ENCODE results near the gene GSX2. TPM values are rescaled to one million over a fixed set of nuclear protein-coding genes. Genes with fewer than 3 reads are reported as not detected.
A peak's percentile ranks its signal among the peaks of the same experiment; 100 is the strongest.

GSX2 gene
- polyA plus RNA-seq, 2 of the 4 experiments (the other 2 are of a cell fraction): not detected

DNA sequence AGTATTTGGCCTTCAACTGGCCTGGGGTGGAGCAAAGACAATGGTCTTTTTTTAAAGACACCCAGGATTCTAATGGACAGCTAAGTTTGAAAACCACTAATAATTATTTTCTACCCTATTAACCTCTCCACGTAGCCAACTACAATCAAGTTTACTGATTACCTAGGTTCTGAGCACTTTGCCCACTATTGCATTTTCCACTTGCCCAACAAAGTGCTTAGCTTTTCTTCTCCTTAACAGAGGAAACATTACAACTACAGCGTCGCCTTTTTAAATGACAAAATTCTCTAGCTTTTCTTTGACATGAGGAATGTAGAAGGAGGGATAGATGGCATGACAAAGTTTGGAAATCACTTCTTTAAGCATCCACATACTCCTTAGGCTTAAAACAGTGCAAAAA lies 37.6 kb upstream of the GSX2 start:
- Histone ChIP-seq H3K27ac (no peak overlapping the region), H3K4me3 (no peak overlapping the region; the same call in 2 of the 3 replicates), H3K4me2 (peak overlapping the region; percentile 96), H3K9me3 (no peaks in the 10 kb centered on the region), H3K4me1 (peaks cover 26% of the 10 kb centered on the region)
- ChIA-PET CTCF (no interaction called here), POLR2A (no interaction called here)
- DNase-seq (ENCODE audit: low read depth in 1 of 2, low spot score in 1 of 2) (no peak), FAIRE-seq (no peak), ATAC-seq (no peak)
- no peak for TF ChIP-seq SREBF2 (IDR thresholded peaks at IDR 0.05)
- TF ChIP-seq, protein P1, sequence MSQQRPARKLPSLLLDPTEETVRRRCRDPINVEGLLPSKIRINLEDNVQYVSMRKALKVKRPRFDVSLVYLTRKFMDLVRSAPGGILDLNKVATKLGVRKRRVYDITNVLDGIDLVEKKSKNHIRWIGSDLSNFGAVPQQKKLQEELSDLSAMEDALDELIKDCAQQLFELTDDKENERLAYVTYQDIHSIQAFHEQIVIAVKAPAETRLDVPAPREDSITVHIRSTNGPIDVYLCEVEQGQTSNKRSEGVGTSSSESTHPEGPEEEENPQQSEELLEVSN (IDR thresholded peaks at IDR 0.05; ENCODE audit: borderline replicate concordance, low read depth): no peak
- TF ChIP-seq ATOH8 (CRISPR knock-in tag; IDR thresholded peaks at IDR 0.05; ENCODE audit: low read depth): no peak
- TF ChIP-seq FOSB (CRISPR knock-in tag; IDR thresholded peaks at IDR 0.05): no peak
- TF ChIP-seq EHMT2 (IDR thresholded peaks at IDR 0.05; ENCODE audit: low read depth): no peak
- TF ChIP-seq JUN (IDR thresholded peaks at IDR 0.05): no peak
- TF ChIP-seq KDM1A (IDR thresholded peaks at IDR 0.05; ENCODE audit: low read depth): no peak
- TF ChIP-seq, protein P2, sequence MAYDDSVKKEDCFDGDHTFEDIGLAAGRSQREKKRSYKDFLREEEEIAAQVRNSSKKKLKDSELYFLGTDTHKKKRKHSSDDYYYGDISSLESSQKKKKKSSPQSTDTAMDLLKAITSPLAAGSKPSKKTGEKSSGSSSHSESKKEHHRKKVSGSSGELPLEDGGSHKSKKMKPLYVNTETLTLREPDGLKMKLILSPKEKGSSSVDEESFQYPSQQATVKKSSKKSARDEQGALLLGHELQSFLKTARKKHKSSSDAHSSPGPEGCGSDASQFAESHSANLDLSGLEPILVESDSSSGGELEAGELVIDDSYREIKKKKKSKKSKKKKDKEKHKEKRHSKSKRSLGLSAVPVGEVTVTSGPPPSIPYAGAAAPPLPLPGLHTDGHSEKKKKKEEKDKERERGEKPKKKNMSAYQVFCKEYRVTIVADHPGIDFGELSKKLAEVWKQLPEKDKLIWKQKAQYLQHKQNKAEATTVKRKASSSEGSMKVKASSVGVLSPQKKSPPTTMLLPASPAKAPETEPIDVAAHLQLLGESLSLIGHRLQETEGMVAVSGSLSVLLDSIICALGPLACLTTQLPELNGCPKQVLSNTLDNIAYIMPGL (CRISPR knock-in tag; IDR thresholded peaks at IDR 0.05; ENCODE audit: borderline replicate concordance): no peak
- no peak for TF ChIP-seq FOSL2 (IDR thresholded peaks at IDR 0.05)
- no peak for TF ChIP-seq FOSL2 (CRISPR knock-in tag; IDR thresholded peaks at IDR 0.05)
- TF ChIP-seq, protein P3, sequence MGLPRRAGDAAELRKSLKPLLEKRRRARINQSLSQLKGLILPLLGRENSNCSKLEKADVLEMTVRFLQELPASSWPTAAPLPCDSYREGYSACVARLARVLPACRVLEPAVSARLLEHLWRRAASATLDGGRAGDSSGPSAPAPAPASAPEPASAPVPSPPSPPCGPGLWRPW (IDR thresholded peaks at IDR 0.05): no peak
- no peak for TF ChIP-seq ZFP36 (IDR thresholded peaks at IDR 0.05; ENCODE audit: borderline replicate concordance, partially characterized antibody)
- no peak for TF ChIP-seq ELK1 (IDR thresholded peaks at IDR 0.05; ENCODE audit: low read depth, low read length)
- WGBS (ENCODE audit: missing lambda C conversion rate): 88% methylated on average over 3 of the region's 3 CpGs

- peak overlapping the region; percentile 86 to 98 for H3K27ac ChIP-seq
- H3K9me3 ChIP-seq: no peaks in the 10 kb centered on the region
- CTCF ChIA-PET: no interaction called here
- H3K4me3 ChIP-seq: peak overlapping the region; percentile 84
- 1% methylated on average over 4 of the region's 4 CpGs for WGBS (ENCODE audit: missing lambda C conversion rate)
- ATAC-seq (no peak), FAIRE-seq (no peak), DNase-seq (ENCODE audit: low read depth in 1 of 2, low spot score in 1 of 2) (no peak)
- peak overlapping the region; percentile 96 for H3K4me2 ChIP-seq
- H3K4me1 ChIP-seq: peaks cover 29% of the 10 kb centered on the region
- no peak for TF ChIP-seq SREBF2 (IDR thresholded peaks at IDR 0.05)
- TF ChIP-seq RCOR1 (IDR thresholded peaks at IDR 0.05; ENCODE audit: low read depth, low read length): no peak
- TF ChIP-seq ZNF302 (CRISPR knock-in tag; IDR thresholded peaks at IDR 0.05): no peak
- TF ChIP-seq GATA3 (IDR thresholded peaks at IDR 0.05; ENCODE audit: borderline replicate concordance): no peak
- TF ChIP-seq EHF (CRISPR knock-in tag; IDR thresholded peaks at IDR 0.05): no peak
- TF ChIP-seq FOXS1 (CRISPR knock-in tag; IDR thresholded peaks at IDR 0.05): no peak
- no peak for TF ChIP-seq MAFK (IDR thresholded peaks at IDR 0.05; ENCODE audit: partially characterized antibody)
- no peak for TF ChIP-seq JUNB (IDR thresholded peaks at IDR 0.05)
- TF ChIP-seq, protein P3 (IDR thresholded peaks at IDR 0.05): no peak
- no peak for TF ChIP-seq MAX (IDR thresholded peaks at IDR 0.05)
- TF ChIP-seq BCL3 (IDR thresholded peaks at IDR 0.05): no peak
- TF ChIP-seq RNF2 (IDR thresholded peaks at IDR 0.05; ENCODE audit: borderline replicate concordance, low read depth): no peak
- TF ChIP-seq MAZ (IDR thresholded peaks at IDR 0.05; ENCODE audit: borderline replicate concordance, low read depth, low read length): no peak
- TF ChIP-seq JUN (IDR thresholded peaks at IDR 0.05): no peak
- TF ChIP-seq ZC3H11A (IDR thresholded peaks at IDR 0.05): no peak
- POLR2A ChIA-PET: no interaction called here
Measured at GRCh38 chr4:54063229-54063628, 36.7 kb upstream of the GSX2 start.

Data from A549 (cell line).